ENCODE results near the gene TDRD1. TPM values are rescaled to one million over a fixed set of nuclear protein-coding genes. Genes with fewer than 3 reads are reported as not detected.

The TDRD1 gene
- total RNA-seq, 1 donor, result 0.43 TPM

DNA sequence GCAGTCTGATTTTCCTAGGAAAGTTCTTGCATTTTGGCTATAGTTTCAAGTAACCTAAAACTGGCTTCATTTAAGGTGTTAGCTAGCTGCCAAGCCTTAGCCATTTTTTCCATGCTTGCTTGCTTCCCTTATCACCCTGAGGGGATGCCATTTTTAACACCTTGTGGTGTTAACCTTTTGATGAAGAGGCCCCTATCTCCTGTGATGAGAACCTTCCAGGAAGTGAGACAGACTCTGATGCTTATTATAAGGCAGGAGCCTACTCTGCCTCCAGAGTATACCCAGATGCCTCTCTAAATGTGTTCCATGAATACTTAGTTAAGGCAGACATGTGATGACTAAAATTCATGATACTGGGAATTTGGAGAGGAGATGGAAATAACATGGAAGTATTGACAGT is 55.0 kb downstream of the TDRD1 start:
- no peak for DNase-seq (ENCODE audit: low read depth)
- no peak overlapping the region for H3K4me3 ChIP-seq (ENCODE audit: low read depth, low read length)
- TF ChIP-seq, protein P1, sequence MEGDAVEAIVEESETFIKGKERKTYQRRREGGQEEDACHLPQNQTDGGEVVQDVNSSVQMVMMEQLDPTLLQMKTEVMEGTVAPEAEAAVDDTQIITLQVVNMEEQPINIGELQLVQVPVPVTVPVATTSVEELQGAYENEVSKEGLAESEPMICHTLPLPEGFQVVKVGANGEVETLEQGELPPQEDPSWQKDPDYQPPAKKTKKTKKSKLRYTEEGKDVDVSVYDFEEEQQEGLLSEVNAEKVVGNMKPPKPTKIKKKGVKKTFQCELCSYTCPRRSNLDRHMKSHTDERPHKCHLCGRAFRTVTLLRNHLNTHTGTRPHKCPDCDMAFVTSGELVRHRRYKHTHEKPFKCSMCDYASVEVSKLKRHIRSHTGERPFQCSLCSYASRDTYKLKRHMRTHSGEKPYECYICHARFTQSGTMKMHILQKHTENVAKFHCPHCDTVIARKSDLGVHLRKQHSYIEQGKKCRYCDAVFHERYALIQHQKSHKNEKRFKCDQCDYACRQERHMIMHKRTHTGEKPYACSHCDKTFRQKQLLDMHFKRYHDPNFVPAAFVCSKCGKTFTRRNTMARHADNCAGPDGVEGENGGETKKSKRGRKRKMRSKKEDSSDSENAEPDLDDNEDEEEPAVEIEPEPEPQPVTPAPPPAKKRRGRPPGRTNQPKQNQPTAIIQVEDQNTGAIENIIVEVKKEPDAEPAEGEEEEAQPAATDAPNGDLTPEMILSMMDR (IDR thresholded peaks at IDR 0.05; ENCODE audit: insufficient read depth, low read depth, low read length), result no peak

DNA sequence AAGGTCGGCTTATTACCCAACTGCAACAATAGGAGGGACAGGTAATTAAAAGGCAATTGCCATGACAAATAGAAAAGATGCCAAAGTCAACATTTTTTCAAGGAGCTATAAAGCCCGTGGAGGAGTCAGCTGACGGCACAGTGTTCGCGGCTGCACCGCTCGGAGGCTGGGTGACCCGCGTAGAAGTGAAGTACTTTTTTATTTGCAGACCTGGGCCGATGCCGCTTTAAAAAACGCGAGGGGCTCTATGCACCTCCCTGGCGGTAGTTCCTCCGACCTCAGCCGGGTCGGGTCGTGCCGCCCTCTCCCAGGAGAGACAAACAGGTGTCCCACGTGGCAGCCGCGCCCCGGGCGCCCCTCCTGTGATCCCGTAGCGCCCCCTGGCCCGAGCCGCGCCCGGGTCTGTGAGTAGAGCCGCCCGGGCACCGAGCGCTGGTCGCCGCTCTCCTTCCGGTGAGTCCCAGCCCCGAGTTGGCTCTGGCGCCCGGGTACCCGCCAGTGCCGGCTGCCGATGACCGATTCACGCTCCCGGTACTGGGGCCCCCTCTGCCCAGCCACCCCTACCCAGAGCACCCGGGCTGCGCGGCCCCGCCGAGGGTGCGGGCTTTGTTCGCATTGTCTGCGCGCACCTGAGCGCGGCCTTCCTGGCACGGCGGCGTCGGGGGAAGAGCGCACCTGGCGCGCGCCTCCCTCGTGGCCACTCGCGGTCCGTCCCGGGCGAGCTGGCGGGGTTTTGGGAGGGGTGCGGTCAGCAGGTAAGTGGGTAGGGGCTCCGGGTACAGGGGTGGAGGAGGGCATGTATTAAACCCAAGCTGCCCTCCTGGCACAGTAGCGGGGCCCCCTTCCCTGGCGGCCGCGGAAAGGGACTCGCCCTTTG is 60.2 kb downstream of the TDRD1 start, which contains the start of gene VWA2:
Gene VWA2, plus strand, starts transcription at position 138 of the 877 bp plus-strand sequence. CDS start 9,460 bp downstream, outside the sequence.
- TF ChIP-seq, protein P1 (IDR thresholded peaks at IDR 0.05; ENCODE audit: insufficient read depth, low read depth, low read length), result no peak
- no peak within 1 kb of the TSS for H3K4me3 ChIP-seq (ENCODE audit: low read depth, low read length)

DNA sequence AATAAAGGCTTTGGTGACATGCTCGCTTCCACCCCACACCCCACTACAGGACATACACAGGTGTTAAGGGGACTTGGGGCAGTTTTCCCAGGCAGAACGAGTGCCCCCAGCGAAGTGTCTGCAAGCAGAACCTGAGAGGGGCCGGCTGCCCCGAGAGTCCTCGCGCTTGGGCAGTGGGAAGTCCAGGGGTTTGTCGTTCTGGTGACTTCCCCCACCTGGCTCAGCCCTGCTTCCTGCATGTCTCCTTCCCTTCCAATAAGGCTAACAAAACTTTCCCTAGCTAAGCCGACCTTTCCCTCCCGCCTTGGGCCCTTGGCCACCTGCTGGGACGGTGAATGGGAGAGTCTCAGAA is 60.8 kb downstream of the TDRD1 start:
- DNase-seq (ENCODE audit: low read depth), result no peak
- no peak overlapping the region for H3K4me3 ChIP-seq (ENCODE audit: low read depth, low read length)
- TF ChIP-seq, protein P1 (IDR thresholded peaks at IDR 0.05; ENCODE audit: insufficient read depth, low read depth, low read length), result no peak

More for the DNA sequence above, 60.2 kb downstream of the TDRD1 start, which contains the start of gene VWA2:
- no peak for DNase-seq (ENCODE audit: low read depth)

DNA sequence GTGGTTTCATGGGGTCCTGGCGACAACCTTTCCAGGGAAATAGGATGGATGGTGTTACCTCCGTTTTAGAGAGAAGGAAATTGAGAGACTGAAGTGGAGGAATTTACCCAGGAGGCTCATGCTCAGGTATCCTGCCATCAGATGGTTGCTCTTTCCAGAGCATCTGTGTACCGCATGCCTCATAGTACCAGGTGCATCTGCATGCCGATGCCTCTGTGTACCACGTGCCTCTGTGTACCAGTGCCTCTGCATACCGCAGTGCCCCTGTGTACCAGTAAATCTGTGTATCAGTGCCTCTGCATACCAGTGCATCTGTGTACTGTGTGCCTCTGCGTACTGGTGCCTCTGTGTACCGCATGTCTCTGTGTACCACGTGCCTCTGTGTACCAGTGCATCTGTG is 63.1 kb downstream of the TDRD1 start:
- TF ChIP-seq, protein P1 (IDR thresholded peaks at IDR 0.05; ENCODE audit: insufficient read depth, low read depth, low read length), result no peak
- no peak for DNase-seq (ENCODE audit: low read depth)
- no peak overlapping the region for H3K4me3 ChIP-seq (ENCODE audit: low read depth, low read length)

DNA sequence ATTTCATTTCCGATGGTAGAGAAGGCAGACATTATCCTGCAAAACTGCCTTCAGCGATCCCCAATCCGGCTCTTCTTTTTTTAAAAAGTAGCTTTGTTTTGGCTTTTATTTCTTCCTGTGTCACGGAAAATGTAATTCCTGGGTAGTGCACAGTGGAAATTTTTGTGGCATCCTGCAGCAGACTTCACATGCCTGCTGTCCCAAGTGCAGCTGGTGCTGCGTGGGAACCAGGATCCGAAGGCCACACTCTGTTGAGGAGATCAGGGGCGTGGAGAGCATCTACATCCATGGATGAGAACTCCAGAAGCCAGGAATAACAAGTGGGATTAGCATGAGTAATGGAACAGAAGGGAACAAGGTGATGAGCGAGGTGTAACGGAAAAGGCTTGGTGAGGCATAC is 64.5 kb downstream of the TDRD1 start:
- DNase-seq (ENCODE audit: low read depth), result no peak
- TF ChIP-seq, protein P1 (IDR thresholded peaks at IDR 0.05; ENCODE audit: insufficient read depth, low read depth, low read length), result no peak

DNA sequence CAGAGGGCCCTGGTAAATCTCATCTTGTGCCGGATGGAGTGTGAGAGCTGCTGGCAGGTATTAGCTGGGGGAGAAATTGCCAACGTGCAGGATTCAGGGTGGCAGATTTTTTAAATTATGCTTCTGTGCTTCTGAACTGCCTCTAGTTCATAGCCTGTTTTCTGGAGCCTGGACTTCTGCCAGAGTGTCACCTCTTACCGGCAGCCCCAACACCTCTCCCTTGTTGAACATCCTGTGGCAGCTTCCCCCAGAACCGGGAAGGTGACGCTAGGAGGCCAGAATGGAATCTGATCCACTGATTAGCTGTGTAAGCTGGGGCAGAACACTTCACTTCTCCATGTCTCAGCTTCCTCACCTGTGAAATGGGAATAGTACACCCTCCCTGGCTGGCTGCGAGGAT is 65.0 kb downstream of the TDRD1 start:
- TF ChIP-seq, protein P1 (IDR thresholded peaks at IDR 0.05; ENCODE audit: insufficient read depth, low read depth, low read length), result no peak
- no peak for DNase-seq (ENCODE audit: low read depth)
- H3K4me3 ChIP-seq (ENCODE audit: low read depth, low read length), result no peak overlapping the region

More for the DNA sequence above, 64.5 kb downstream of the TDRD1 start:
- no peak overlapping the region for H3K4me3 ChIP-seq (ENCODE audit: low read depth, low read length)
